ENCODE results near the gene SLC52A3. TPM values are rescaled to one million over a fixed set of nuclear protein-coding genes. Genes with fewer than 3 reads are reported as not detected.

SLC52A3 gene
- total RNA-seq, 1 experiment from 2014 or later = 7.7 TPM

DNA sequence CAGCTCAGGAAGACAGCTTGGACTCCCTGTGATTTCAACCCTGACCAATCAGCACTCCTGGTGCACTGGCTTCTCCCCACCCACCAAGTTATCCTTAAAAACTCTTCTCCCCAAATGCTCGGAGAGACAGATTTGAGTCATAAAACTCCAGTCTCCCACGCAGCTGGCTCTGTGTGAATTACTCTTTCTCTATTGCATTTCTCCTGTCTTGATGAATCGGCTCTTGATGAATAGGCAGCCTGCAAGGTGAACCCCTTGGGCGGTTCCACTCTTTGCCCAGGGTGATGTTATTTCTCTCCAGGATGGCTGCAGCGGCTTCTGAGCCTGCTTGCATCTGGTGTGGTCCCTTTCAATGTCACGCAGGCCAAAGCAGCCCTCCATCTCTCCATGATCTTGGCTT lies 12.4 kb downstream of the SLC52A3 start (continued):
- no peak for TF ChIP-seq ZNF232 (CRISPR knock-in tag; IDR thresholded peaks at IDR 0.05)
- no peak for TF ChIP-seq TEAD4 (CRISPR knock-in tag; IDR thresholded peaks at IDR 0.05)
- TF ChIP-seq, protein P1, sequence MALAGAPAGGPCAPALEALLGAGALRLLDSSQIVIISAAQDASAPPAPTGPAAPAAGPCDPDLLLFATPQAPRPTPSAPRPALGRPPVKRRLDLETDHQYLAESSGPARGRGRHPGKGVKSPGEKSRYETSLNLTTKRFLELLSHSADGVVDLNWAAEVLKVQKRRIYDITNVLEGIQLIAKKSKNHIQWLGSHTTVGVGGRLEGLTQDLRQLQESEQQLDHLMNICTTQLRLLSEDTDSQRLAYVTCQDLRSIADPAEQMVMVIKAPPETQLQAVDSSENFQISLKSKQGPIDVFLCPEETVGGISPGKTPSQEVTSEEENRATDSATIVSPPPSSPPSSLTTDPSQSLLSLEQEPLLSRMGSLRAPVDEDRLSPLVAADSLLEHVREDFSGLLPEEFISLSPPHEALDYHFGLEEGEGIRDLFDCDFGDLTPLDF (CRISPR knock-in tag; IDR thresholded peaks at IDR 0.05) = no peak
- no peak for TF ChIP-seq ETV6 (CRISPR knock-in tag; IDR thresholded peaks at IDR 0.05)

DNA sequence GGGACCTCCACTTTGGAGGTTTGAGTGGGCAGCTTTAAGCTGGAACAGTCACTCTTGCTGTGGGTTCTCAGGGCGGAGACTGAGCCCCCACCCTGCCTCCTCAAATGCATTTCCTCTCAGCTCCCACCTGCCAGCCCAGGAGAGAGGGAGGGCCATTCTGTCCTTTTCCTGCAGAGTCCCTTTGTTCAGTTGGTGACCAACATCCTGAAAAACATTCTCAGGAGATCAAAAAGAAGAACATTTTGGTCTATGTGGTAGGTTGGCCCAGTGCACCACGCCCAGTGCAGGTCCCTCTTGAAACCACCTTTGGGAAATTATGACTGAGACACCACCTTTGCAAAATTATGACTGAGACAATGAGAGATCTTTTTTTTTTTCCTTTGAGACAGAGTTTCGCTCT lies 13.4 kb downstream of the SLC52A3 start:
- Mint-ChIP-seq H3K27me3 (ENCODE audit: low read depth) (peaks cover 2% of the 10 kb centered on the region), H3K36me3 (no peaks in the 10 kb centered on the region), H3K9me3 (no peaks in the 10 kb centered on the region), H3K4me1 (peaks cover 13% of the 10 kb centered on the region), H3K4me3 (no peak overlapping the region), H3K27ac (no peak overlapping the region)
- DNase-seq (ENCODE audit: low spot score) (no peak), ATAC-seq (no peak)
- CTCF ChIA-PET = interaction anchor here (1.2 kb wide), 1 partner anchor 14 kb away, joined by 4 read pairs; the partner anchor contains the start of gene SLC52A3
- no peak for TF ChIP-seq GRHL2 (CRISPR knock-in tag; IDR thresholded peaks at IDR 0.05; ENCODE audit: insufficient replicate concordance, severe bottlenecking)
- no peak for TF ChIP-seq RORB (CRISPR knock-in tag; IDR thresholded peaks at IDR 0.05)
- POLR2A ChIA-PET = no interaction called here

DNA sequence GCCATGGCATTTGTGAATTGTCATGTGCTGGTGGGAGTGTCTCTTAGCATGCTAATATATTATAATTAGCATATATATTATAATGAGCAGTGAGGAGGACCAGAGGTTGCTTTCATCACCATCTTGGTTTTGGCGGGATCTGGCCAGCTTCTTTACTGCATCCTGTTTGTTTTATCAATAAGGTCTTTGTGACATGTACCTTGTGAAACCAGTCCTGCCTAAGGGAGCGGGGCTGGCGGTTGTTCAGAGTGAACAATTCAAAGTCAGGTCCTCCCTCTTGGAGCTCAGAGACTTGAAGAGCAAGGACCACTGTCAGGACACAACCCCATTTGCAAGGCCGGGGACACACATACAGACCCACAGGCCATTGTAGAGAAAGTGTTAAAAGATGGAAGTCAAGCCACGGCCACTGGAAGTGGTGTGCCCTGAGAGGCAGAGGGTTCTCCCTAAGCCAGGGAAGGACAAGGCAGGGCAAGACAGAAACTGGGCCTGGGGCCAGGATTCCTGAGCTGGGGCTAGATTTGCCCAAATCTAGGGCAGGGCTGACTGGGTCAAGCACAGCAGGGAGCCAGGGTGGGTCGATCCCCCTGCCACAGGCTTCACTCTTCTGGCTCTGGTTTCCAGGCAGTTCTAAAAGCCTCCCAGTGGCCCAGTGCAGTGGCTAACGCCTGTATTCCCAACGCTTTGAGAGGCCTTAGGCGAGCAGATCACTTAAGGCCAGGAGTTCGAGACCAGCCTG lies 14.2 kb downstream of the SLC52A3 start:
- no peaks in the 10 kb centered on the region for H3K36me3 Mint-ChIP-seq
- no peak overlapping the region for H3K27ac Mint-ChIP-seq
- no peak for DNase-seq (ENCODE audit: low spot score)
- no peaks in the 10 kb centered on the region for H3K9me3 Mint-ChIP-seq
- TF ChIP-seq, protein P2, sequence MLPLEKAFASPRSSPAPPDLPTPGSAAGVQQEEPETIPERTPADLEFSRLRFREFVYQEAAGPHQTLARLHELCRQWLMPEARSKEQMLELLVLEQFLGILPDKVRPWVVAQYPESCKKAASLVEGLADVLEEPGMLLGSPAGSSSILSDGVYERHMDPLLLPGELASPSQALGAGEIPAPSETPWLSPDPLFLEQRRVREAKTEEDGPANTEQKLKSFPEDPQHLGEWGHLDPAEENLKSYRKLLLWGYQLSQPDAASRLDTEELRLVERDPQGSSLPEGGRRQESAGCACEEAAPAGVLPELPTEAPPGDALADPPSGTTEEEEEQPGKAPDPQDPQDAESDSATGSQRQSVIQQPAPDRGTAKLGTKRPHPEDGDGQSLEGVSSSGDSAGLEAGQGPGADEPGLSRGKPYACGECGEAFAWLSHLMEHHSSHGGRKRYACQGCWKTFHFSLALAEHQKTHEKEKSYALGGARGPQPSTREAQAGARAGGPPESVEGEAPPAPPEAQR (CRISPR knock-in tag; IDR thresholded peaks at IDR 0.05) = no peak
- TF ChIP-seq ZNF121 (CRISPR knock-in tag; IDR thresholded peaks at IDR 0.05) = no peak
- no peak for TF ChIP-seq ESRRA (CRISPR knock-in tag; IDR thresholded peaks at IDR 0.05; ENCODE audit: borderline replicate concordance)
- TF ChIP-seq, protein P3, sequence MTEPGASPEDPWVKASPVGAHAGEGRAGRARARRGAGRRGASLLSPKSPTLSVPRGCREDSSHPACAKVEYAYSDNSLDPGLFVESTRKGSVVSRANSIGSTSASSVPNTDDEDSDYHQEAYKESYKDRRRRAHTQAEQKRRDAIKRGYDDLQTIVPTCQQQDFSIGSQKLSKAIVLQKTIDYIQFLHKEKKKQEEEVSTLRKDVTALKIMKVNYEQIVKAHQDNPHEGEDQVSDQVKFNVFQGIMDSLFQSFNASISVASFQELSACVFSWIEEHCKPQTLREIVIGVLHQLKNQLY (CRISPR knock-in tag; IDR thresholded peaks at IDR 0.05) = no peak
- TF ChIP-seq, protein P4, sequence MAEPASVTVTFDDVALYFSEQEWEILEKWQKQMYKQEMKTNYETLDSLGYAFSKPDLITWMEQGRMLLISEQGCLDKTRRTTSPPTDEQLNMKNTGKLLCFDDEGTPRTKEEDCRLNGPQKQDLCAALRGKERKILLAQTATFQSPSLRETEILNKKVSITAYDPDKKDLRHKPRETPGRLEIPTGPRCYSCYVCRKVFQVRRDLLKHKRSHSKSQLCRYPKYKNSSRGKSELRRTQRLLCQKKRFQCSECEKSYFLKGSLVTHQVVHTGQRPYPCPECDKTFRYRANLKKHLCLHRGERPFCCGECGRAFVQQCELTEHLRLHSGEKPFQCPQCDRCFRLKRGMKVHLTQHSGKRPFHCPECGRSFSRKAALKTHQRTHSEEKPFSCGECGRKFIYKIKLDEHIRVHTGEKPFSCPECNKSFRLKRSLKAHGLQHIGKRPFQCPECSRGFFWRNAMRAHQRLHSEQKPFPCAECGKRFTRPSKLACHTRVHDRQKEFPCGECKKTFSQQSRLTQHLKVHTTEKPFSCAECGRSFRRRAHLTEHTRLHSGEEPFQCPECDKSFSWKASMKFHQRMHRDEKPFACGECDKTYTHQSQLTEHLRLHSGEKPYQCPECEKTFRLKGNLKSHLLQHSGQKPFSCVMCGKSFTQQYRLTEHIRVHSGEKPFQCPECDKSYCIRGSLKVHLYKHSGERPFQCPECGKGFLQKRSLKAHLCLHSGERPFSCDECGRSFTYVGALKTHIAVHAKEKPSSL (CRISPR knock-in tag; conservative IDR thresholded peaks at IDR 0.05) = no peak
- no peak for TF ChIP-seq RELA (CRISPR knock-in tag; IDR thresholded peaks at IDR 0.05; ENCODE audit: borderline replicate concordance)
- no peak for TF ChIP-seq ELF4 (CRISPR knock-in tag; IDR thresholded peaks at IDR 0.05; ENCODE audit: low read depth)
- TF ChIP-seq, protein P5, sequence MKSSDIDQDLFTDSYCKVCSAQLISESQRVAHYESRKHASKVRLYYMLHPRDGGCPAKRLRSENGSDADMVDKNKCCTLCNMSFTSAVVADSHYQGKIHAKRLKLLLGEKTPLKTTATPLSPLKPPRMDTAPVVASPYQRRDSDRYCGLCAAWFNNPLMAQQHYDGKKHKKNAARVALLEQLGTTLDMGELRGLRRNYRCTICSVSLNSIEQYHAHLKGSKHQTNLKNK (CRISPR knock-in tag; IDR thresholded peaks at IDR 0.05) = no peak
- TF ChIP-seq, protein P6, sequence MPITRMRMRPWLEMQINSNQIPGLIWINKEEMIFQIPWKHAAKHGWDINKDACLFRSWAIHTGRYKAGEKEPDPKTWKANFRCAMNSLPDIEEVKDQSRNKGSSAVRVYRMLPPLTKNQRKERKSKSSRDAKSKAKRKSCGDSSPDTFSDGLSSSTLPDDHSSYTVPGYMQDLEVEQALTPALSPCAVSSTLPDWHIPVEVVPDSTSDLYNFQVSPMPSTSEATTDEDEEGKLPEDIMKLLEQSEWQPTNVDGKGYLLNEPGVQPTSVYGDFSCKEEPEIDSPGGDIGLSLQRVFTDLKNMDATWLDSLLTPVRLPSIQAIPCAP (CRISPR knock-in tag; IDR thresholded peaks at IDR 0.05) = no peak
- no peak for TF ChIP-seq ATF1 (CRISPR knock-in tag; IDR thresholded peaks at IDR 0.05)
- no peak for TF ChIP-seq GRHL2 (CRISPR knock-in tag; IDR thresholded peaks at IDR 0.05; ENCODE audit: insufficient replicate concordance, severe bottlenecking)
- TF ChIP-seq, protein P7, sequence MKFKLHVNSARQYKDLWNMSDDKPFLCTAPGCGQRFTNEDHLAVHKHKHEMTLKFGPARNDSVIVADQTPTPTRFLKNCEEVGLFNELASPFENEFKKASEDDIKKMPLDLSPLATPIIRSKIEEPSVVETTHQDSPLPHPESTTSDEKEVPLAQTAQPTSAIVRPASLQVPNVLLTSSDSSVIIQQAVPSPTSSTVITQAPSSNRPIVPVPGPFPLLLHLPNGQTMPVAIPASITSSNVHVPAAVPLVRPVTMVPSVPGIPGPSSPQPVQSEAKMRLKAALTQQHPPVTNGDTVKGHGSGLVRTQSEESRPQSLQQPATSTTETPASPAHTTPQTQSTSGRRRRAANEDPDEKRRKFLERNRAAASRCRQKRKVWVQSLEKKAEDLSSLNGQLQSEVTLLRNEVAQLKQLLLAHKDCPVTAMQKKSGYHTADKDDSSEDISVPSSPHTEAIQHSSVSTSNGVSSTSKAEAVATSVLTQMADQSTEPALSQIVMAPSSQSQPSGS (CRISPR knock-in tag; IDR thresholded peaks at IDR 0.05; ENCODE audit: borderline replicate concordance, low read depth) = no peak
- TF ChIP-seq, protein P8, sequence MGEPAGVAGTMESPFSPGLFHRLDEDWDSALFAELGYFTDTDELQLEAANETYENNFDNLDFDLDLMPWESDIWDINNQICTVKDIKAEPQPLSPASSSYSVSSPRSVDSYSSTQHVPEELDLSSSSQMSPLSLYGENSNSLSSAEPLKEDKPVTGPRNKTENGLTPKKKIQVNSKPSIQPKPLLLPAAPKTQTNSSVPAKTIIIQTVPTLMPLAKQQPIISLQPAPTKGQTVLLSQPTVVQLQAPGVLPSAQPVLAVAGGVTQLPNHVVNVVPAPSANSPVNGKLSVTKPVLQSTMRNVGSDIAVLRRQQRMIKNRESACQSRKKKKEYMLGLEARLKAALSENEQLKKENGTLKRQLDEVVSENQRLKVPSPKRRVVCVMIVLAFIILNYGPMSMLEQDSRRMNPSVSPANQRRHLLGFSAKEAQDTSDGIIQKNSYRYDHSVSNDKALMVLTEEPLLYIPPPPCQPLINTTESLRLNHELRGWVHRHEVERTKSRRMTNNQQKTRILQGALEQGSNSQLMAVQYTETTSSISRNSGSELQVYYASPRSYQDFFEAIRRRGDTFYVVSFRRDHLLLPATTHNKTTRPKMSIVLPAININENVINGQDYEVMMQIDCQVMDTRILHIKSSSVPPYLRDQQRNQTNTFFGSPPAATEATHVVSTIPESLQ (CRISPR knock-in tag; IDR thresholded peaks at IDR 0.05) = no peak
- no peak for TF ChIP-seq MXD4 (CRISPR knock-in tag; IDR thresholded peaks at IDR 0.05; ENCODE audit: borderline replicate concordance)
- no peak for TF ChIP-seq FOXP1 (CRISPR knock-in tag; IDR thresholded peaks at IDR 0.05; ENCODE audit: borderline replicate concordance)
- TF ChIP-seq, protein P9, sequence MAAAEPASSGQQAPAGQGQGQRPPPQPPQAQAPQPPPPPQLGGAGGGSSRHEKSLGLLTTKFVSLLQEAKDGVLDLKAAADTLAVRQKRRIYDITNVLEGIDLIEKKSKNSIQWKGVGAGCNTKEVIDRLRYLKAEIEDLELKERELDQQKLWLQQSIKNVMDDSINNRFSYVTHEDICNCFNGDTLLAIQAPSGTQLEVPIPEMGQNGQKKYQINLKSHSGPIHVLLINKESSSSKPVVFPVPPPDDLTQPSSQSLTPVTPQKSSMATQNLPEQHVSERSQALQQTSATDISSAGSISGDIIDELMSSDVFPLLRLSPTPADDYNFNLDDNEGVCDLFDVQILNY (CRISPR knock-in tag; IDR thresholded peaks at IDR 0.05) = no peak
- ChIA-PET CTCF (interaction anchor here (1.1 to 1.6 kb wide), 3 partner anchors 14 to 22 kb away, joined by 3 to 7 read pairs (median 4); partner anchors contain the start of gene SLC52A3), POLR2A (no interaction called here)
- no peak for ATAC-seq
- peaks cover 13% of the 10 kb centered on the region for H3K4me1 Mint-ChIP-seq
- no peak overlapping the region for H3K4me3 Mint-ChIP-seq
- H3K27me3 Mint-ChIP-seq (ENCODE audit: low read depth) = no peaks in the 10 kb centered on the region; the same call in 1 of the 2 replicates

Measured in WTC11 (cell line).